Endothelial cell of umbilical vein (primary cell): ENCODE results near the gene NDUFA7.

Source experiments
- POLR2A ChIP-seq: IDR thresholded peaks from 2 replicates; pipeline ENCODE4 v1.6.1; 2012; ENCODE audit warnings: low read depth, mild to moderate bottlenecking, control low read depth, low read length
- TF ChIP-seq, protein P1 (sequence below), 2 donors: IDR thresholded peaks; 1 replicate in 1 of 2; 2 replicates in 1 of 2; pipeline ENCODE4 v1.5.1; 2011; ENCODE audit warnings: low read length in 2 of 2, mild to moderate bottlenecking in 2 of 2, moderate library complexity in 2 of 2, control low read depth in 1 of 2, inconsistent platforms in 1 of 2, low read depth in 1 of 2; ENCODE audit not compliant: insufficient read depth in 1 of 2; ENCODE audit errors: extremely low read depth in 1 of 2

DNA sequence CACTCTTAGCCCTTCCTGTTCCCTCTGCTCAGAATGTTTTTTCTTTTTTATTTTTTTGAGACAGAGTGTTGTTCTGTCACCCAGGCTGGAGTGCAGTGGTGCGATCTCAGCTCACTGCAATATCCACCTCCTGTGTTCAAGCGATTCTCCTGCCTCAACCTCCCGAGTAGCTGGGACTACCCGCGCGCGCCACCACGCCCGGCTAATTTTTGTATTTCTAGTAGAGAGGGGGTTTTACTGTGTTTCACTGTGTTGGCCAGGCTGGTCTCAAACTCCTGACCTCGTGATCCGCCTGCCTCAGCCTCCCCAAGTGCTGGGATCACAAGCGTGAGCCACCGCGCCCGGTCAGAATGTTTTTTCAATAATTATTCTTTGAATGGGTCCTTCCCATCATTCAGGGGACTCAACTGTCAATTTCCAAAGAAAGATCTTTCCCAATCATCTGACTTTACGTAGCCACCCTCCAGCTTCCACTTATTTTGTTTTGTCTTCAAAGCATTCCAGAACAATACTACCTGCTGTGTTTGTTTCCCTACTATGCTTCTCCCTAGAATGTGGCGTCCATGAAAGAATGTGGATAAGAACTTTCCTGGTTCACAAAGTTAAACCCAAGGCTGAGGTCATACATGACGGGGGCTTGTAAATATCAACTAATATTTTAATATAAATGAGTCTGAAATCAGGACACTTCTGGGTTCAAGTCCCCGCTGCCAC is 1.2 kb downstream of the NDUFA7 start:
- TF ChIP-seq, protein P1, sequence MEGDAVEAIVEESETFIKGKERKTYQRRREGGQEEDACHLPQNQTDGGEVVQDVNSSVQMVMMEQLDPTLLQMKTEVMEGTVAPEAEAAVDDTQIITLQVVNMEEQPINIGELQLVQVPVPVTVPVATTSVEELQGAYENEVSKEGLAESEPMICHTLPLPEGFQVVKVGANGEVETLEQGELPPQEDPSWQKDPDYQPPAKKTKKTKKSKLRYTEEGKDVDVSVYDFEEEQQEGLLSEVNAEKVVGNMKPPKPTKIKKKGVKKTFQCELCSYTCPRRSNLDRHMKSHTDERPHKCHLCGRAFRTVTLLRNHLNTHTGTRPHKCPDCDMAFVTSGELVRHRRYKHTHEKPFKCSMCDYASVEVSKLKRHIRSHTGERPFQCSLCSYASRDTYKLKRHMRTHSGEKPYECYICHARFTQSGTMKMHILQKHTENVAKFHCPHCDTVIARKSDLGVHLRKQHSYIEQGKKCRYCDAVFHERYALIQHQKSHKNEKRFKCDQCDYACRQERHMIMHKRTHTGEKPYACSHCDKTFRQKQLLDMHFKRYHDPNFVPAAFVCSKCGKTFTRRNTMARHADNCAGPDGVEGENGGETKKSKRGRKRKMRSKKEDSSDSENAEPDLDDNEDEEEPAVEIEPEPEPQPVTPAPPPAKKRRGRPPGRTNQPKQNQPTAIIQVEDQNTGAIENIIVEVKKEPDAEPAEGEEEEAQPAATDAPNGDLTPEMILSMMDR (IDR thresholded peaks at IDR 0.05; ENCODE audit: extremely low read depth in 1 of 2, insufficient read depth in 1 of 2, low read depth in 1 of 2, low read length in 2 of 2): no peak
- TF ChIP-seq POLR2A: no peak
